K562 (cell line): ENCODE data around the gene KLF2. TPM values are rescaled to one million over a fixed set of nuclear protein-coding genes. Genes with fewer than 3 reads are reported as not detected.

Experiments
- ATAC-seq: fragments of 200-7000 bp; cut with Tn5 transposase; 3 replicates; pipeline ENCODE4 v1.9.1; 2020; ENCODE audit warnings: moderate library complexity
- BruUV-seq: library from RNA; stranded (reverse); fragments of 400-500 nt; replicated peaks from 2 replicates; lab custom pipeline; 2021; lab: Mats Ljungman, UMichigan
- CTCF ChIA-PET: fragments of 300-600 bp; formaldehyde crosslinking; extraction: SDS; loops from one replicate; lab custom pipeline; 2021; ENCODE audit warnings: low intra/inter-chr PET ratio; lab: Yijun Ruan, JAX
- POLR2A ChIA-PET: fragments of 300-600, 350-650 bp; sonication (Branson Sonifier 250); formaldehyde crosslinking; extraction: SDS; loops from one replicate; lab custom pipeline; 2021; ENCODE audit warnings: antibody characterized with exemption, inconsistent platforms; lab: Yijun Ruan, JAX
- DNase-seq, 4 experiments: peaks; one replicate each; pipeline versions ENCODE4 v3.0.0 to v3.0.0-alpha.2; 2011 to 2018; ENCODE audit warnings: low spot score in 3 of 4, mixed read lengths in 3 of 4; ENCODE audit errors: extremely low read depth in 1 of 4
- FAIRE-seq: peaks from 2 replicates; lab custom pipeline; 2011; peaks lifted over from hg19 to GRCh38; lab: Jason Lieb, UNC
- H2AFZ ChIP-seq: 2 replicates; pipeline ENCODE4 v1.6.0; 2011; ENCODE audit warnings: low read depth, low read length, control low read depth, inconsistent platforms
- H3K27ac ChIP-seq: fragments of 200-600 bp; 3 replicates; pipeline ENCODE4 v1.8.0; 2011; ENCODE audit warnings: low read depth, mild to moderate bottlenecking, control low read depth, inconsistent platforms, low read length, moderate library complexity, mixed read lengths; ENCODE audit errors: extremely low read depth
- H3K27me3 ChIP-seq, 2 experiments: fragments of 300-600 bp in 1 of 2; 2 replicates in 1 of 2; 3 replicates in 1 of 2; pipeline versions ENCODE4 v1.6.0 to v1.8.0; 2011; ENCODE audit warnings: inconsistent platforms in 2 of 2, low read length in 2 of 2, mild to moderate bottlenecking in 1 of 2, mixed read lengths in 1 of 2, moderate library complexity in 1 of 2; ENCODE audit not compliant: control insufficient read depth in 2 of 2, insufficient read depth in 2 of 2
- H3K36me3 ChIP-seq: fragments of 300-600 bp; 3 replicates; pipeline ENCODE4 v1.8.0; 2011; ENCODE audit warnings: mild to moderate bottlenecking, low read length, inconsistent platforms; ENCODE audit not compliant: control insufficient read depth, insufficient read depth
- H3K4me1 ChIP-seq, 2 experiments: fragments of 200-600 bp in 1 of 2; replicated peaks in 1 of 2; 2 replicates in 1 of 2; 3 replicates in 1 of 2; pipeline versions ENCODE4 v1.5.1 to v1.8.0; 2011; ENCODE audit warnings: inconsistent platforms in 2 of 2, low read length in 2 of 2, mild to moderate bottlenecking in 1 of 2, mixed read lengths in 1 of 2, moderate library complexity in 1 of 2; ENCODE audit not compliant: control insufficient read depth in 2 of 2, insufficient read depth in 2 of 2
- H3K4me2 ChIP-seq: 2 replicates; pipeline ENCODE4 v1.6.1; 2011; ENCODE audit warnings: low read length, control low read depth, inconsistent platforms, mixed read lengths; ENCODE audit not compliant: insufficient read depth
- H3K4me3 ChIP-seq: fragments of 200-600 bp; sonication (generic), shearing (Covaris generic); 2 replicates; pipeline ENCODE4 v1.5.1; 2016; ENCODE audit warnings: control low read depth, inconsistent platforms
- H3K79me2 ChIP-seq: fragments of 200-600 bp; 3 replicates; pipeline ENCODE4 v1.8.0; 2011; ENCODE audit warnings: low read length, inconsistent platforms; ENCODE audit not compliant: control insufficient read depth, insufficient read depth
- H3K9ac ChIP-seq, 2 experiments: 2 replicates each; pipeline versions ENCODE4 v1.6.0 to v1.6.1; 2011; ENCODE audit warnings: low read depth in 2 of 2, low read length in 2 of 2, control low read depth in 1 of 2, inconsistent platforms in 1 of 2, mild to moderate bottlenecking in 1 of 2, mixed read lengths in 1 of 2; ENCODE audit not compliant: insufficient read depth in 1 of 2
- H3K9me1 ChIP-seq: one replicate; pipeline ENCODE4 v1.6.0; 2011; ENCODE audit warnings: inconsistent platforms, mild to moderate bottlenecking, low read length, moderate library complexity; ENCODE audit not compliant: control insufficient read depth, insufficient read depth
- H3K9me3 ChIP-seq: replicated peaks from 2 replicates; pipeline ENCODE4 v1.5.1; 2011; ENCODE audit warnings: low read depth, low read length, inconsistent platforms; ENCODE audit not compliant: control insufficient read depth, insufficient read depth
- H4K20me1 ChIP-seq: replicated peaks from 2 replicates; pipeline ENCODE4 v1.6.1; 2011; ENCODE audit warnings: low read length, inconsistent platforms, mixed read lengths; ENCODE audit not compliant: control insufficient read depth, insufficient read depth
- EGR1 ChIP-seq: fragments of 450-650 bp; conservative IDR thresholded peaks from 2 replicates; pipeline ENCODE4 v1.6.1; 2017; ENCODE audit warnings: mild to moderate bottlenecking
- FOXA3 ChIP-seq, 2 experiments: fragments of 450-650 bp in 1 of 2; sonication (generic) in 1 of 2; formaldehyde crosslinking; IDR thresholded peaks in 1 of 2; conservative IDR thresholded peaks in 1 of 2; 2 replicates each; pipeline versions ENCODE4 v1.4.0 to v1.8.0; 2020 to 2022; ENCODE audit warnings: mild to moderate bottlenecking in 2 of 2, missing genetic modification reagents in 1 of 2
- L3MBTL2 ChIP-seq: fragments of 450-650 bp; IDR thresholded peaks from 2 replicates; pipeline ENCODE4 v1.6.1; 2016; ENCODE audit warnings: mild to moderate bottlenecking, moderate library complexity
- POLR2G ChIP-seq: fragments of 200-400 bp; formaldehyde crosslinking; IDR thresholded peaks from 2 replicates; pipeline ENCODE4 v1.6.1; 2017; ENCODE audit warnings: low read depth, mild to moderate bottlenecking, antibody characterized with exemption, low read length, moderate library complexity
- RBFOX2 ChIP-seq: fragments of 200-400 bp; formaldehyde crosslinking; IDR thresholded peaks from 2 replicates; pipeline ENCODE4 v1.6.1; 2017; ENCODE audit warnings: low read depth, mild to moderate bottlenecking, low read length, moderate library complexity
- ZBTB7A ChIP-seq: IDR thresholded peaks from 2 replicates; pipeline ENCODE4 v1.6.1; 2011; ENCODE audit warnings: low read depth, mild to moderate bottlenecking, low read length, moderate library complexity, borderline replicate concordance; ENCODE audit not compliant: control insufficient read depth
- WGBS: fragments of 100-300 bp; shearing (Covaris generic); methylation state at CpG from one replicate; pipeline ENCODE4 v1.1.6; 2016; ENCODE audit warnings: low coverage, mixed read lengths; ENCODE audit not compliant: insufficient coverage; ENCODE audit errors: missing lambda C conversion rate; 5-methylcytosine and 5-hydroxymethylcytosine counted together
- in situ Hi-C: fragments of 300-500 bp; cut with MboI; formaldehyde crosslinking; loops from 4 replicates; pipeline ENCODE4 v1.15.0; 2018; ENCODE audit warnings: inconsistent platforms, mixed read lengths
- intact Hi-C: fragments of 100-400 bp; cut with micrococcal nuclease; formaldehyde crosslinking; loops from 2 replicates; pipeline ENCODE4 v1.14.2; 2022
- polyA plus RNA-seq, 8 experiments: library from polyadenylated mRNA; depleted of rRNA in 4 of 8; stranded (reverse) in 5 of 8; unstranded in 3 of 8; fragments of >200 nt; fragmentation: Nextera tagmentation in 2 of 8; fragmentation: Illumina TruSeq in 1 of 8; extraction: Ambion mirVana in 2 of 8; extraction: Trizol in 1 of 8; gene quantifications; 2 replicates each; pipeline versions ENCODE4 v1.2.1 to v1.2.3, GENCODE V29; 2011 to 2014; ENCODE audit warnings: inconsistent platforms in 1 of 8, missing spikeins in 1 of 8
- total RNA-seq, 7 experiments: library from RNA; depleted of rRNA in 6 of 7; stranded (reverse); fragments of >200 nt in 6 of 7; fragmentation: Illumina TruSeq in 2 of 7; extraction: Trizol in 2 of 7; gene quantifications; 2 replicates each; pipeline versions ENCODE4 v1.2.1 to v1.2.3, GENCODE V29; 2011 to 2021; ENCODE audit warnings: low replicate concordance in 1 of 7
- TF ChIP-seq, protein P1 (sequence below), 2 experiments: IDR thresholded peaks; 2 replicates each; pipeline ENCODE4 v1.6.1; 2011; ENCODE audit warnings: borderline replicate concordance in 1 of 2, control low read depth in 1 of 2, low read depth in 1 of 2, low read length in 1 of 2, mild to moderate bottlenecking in 1 of 2, mixed read lengths in 1 of 2, moderate library complexity in 1 of 2; ENCODE audit not compliant: insufficient read depth in 1 of 2, insufficient read length in 1 of 2, poor library complexity in 1 of 2, severe bottlenecking in 1 of 2; ENCODE audit errors: extremely low read depth in 1 of 2
- TF ChIP-seq, protein P2 (sequence below), 3 experiments: IDR thresholded peaks in 2 of 3; conservative IDR thresholded peaks in 1 of 3; 2 replicates each; pipeline ENCODE4 v1.5.1; 2011 to 2012; ENCODE audit warnings: low read length in 3 of 3, mild to moderate bottlenecking in 3 of 3, control low read depth in 2 of 3, improper control_type of control experiment in 1 of 3, inconsistent platforms in 1 of 3, low read depth in 1 of 3, mixed read lengths in 1 of 3, moderate library complexity in 1 of 3; ENCODE audit not compliant: insufficient read depth in 2 of 3
- TF ChIP-seq, protein P3 (sequence below): IDR thresholded peaks from 2 replicates; pipeline ENCODE4 v1.6.1; 2011; ENCODE audit warnings: borderline replicate concordance, low read depth, mild to moderate bottlenecking, moderate library complexity, low read length; ENCODE audit not compliant: insufficient read depth, poor library complexity, severe bottlenecking

KLF2 gene
- total and polyA plus RNA-seq, 9 of the 15 experiments (the other 6 are each of a cell fraction or from before 2014, with no cell fraction given) = 0.07 to 0.71 TPM; not detected in 7

DNA sequence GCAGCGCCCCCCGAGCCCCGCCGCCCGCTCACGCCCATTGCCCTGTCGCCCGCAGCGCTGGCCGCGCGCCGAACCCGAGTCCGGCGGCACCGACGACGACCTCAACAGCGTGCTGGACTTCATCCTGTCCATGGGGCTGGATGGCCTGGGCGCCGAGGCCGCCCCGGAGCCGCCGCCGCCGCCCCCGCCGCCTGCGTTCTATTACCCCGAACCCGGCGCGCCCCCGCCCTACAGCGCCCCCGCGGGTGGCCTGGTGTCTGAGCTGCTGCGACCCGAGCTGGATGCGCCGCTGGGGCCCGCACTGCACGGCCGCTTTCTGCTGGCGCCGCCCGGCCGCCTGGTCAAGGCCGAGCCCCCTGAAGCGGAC is 518 bp downstream of the KLF2 start:
- Histone ChIP-seq H3K36me3 (no peaks in the 10 kb centered on the region), H4K20me1 (0 out of 2 replicates have a peak, but pooled peaks cover 4% of the 10 kb centered on the region), H3K9me3 (no peaks in the 10 kb centered on the region), H3K4me1 (peaks cover 0 to 26% of the 10 kb centered on the region in 2 experiments; a peak in 3 of 5 replicates), H3K4me3 (peak overlapping the region; percentile 52), H3K9ac (peak overlapping the region; percentile 49 to 86; a peak in 3 of 4 replicates), H3K79me2 (no peaks in the 10 kb centered on the region), H3K4me2 (peak overlapping the region; percentile 68), H3K9me1 (no peaks in the 10 kb centered on the region), H2AFZ (peak overlapping the region; percentile 85), H3K27me3 (peaks cover 12 to 47% of the 10 kb centered on the region in 2 experiments; a peak in 3 of 5 replicates), H3K27ac (no peak overlapping the region)
- intact Hi-C loops = loop anchor here (5.0 kb wide), 1 partner anchor 78 kb away; no protein-coding TSS in a partner anchor
- ATAC-seq (peak; percentile 72), DNase-seq (peak; percentile 55 to 77 (median 66)), FAIRE-seq (no peak)
- in situ Hi-C loops = no loop called here
- CTCF ChIA-PET = no interaction called here
- WGBS = 8% methylated on average over 31 of the region's 52 CpGs
- no TSS peak for BruUV-seq
- POLR2A ChIA-PET = interaction anchor here (1.0 kb wide), 2 partner anchors 14 to 16 kb away, joined by 3 to 4 read pairs; no protein-coding TSS in a partner anchor
- no peak for TF ChIP-seq POLR2G
- no peak for TF ChIP-seq FOXA3 (CRISPR knock-in tag; conservative IDR thresholded peaks at IDR 0.05 in 1 of 2, IDR thresholded peaks at IDR 0.05 in 1 of 2)
- peak; percentile 48; the same call in 1 of the 2 replicates for TF ChIP-seq ZBTB7A
- peak; percentile 51; the same call in 1 of the 2 replicates for TF ChIP-seq L3MBTL2
- TF ChIP-seq, protein P1, sequence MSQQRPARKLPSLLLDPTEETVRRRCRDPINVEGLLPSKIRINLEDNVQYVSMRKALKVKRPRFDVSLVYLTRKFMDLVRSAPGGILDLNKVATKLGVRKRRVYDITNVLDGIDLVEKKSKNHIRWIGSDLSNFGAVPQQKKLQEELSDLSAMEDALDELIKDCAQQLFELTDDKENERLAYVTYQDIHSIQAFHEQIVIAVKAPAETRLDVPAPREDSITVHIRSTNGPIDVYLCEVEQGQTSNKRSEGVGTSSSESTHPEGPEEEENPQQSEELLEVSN (IDR thresholded peaks at IDR 0.05; ENCODE audit: borderline replicate concordance in 1 of 2, extremely low read depth in 1 of 2, insufficient read depth in 1 of 2, insufficient read length in 1 of 2, low read depth in 1 of 2, low read length in 1 of 2, poor library complexity in 1 of 2, severe bottlenecking in 1 of 2) = peak in 1 of 2 experiments; percentile 53
- peak; percentile 2; the same call in 1 of the 2 replicates for TF ChIP-seq EGR1
- 0 out of 2 replicates have a peak, but pooled peaks have one; percentile 2 for TF ChIP-seq RBFOX2
- TF ChIP-seq, protein P2, sequence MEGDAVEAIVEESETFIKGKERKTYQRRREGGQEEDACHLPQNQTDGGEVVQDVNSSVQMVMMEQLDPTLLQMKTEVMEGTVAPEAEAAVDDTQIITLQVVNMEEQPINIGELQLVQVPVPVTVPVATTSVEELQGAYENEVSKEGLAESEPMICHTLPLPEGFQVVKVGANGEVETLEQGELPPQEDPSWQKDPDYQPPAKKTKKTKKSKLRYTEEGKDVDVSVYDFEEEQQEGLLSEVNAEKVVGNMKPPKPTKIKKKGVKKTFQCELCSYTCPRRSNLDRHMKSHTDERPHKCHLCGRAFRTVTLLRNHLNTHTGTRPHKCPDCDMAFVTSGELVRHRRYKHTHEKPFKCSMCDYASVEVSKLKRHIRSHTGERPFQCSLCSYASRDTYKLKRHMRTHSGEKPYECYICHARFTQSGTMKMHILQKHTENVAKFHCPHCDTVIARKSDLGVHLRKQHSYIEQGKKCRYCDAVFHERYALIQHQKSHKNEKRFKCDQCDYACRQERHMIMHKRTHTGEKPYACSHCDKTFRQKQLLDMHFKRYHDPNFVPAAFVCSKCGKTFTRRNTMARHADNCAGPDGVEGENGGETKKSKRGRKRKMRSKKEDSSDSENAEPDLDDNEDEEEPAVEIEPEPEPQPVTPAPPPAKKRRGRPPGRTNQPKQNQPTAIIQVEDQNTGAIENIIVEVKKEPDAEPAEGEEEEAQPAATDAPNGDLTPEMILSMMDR (IDR thresholded peaks at IDR 0.05 in 2 of 3, conservative IDR thresholded peaks at IDR 0.05 in 1 of 3; ENCODE audit: insufficient read depth in 2 of 3, low read depth in 1 of 3, low read length in 3 of 3) = peak in 2 of 3 experiments; percentile 8 to 52; a peak in 2 of 6 replicates
- TF ChIP-seq, protein P3, sequence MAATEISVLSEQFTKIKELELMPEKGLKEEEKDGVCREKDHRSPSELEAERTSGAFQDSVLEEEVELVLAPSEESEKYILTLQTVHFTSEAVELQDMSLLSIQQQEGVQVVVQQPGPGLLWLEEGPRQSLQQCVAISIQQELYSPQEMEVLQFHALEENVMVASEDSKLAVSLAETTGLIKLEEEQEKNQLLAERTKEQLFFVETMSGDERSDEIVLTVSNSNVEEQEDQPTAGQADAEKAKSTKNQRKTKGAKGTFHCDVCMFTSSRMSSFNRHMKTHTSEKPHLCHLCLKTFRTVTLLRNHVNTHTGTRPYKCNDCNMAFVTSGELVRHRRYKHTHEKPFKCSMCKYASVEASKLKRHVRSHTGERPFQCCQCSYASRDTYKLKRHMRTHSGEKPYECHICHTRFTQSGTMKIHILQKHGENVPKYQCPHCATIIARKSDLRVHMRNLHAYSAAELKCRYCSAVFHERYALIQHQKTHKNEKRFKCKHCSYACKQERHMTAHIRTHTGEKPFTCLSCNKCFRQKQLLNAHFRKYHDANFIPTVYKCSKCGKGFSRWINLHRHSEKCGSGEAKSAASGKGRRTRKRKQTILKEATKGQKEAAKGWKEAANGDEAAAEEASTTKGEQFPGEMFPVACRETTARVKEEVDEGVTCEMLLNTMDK = peak; percentile 19
